ENCODE measurements around the gene DIO3. TPM values are rescaled to one million over a fixed set of nuclear protein-coding genes. Genes with fewer than 3 reads are reported as not detected.
A peak's percentile ranks its signal among the peaks of the same experiment; 100 is the strongest.

DIO3 gene
- total RNA-seq, 3 donors from 2014 or later = 1.8 to 2.5 (median 1.9) TPM

GRCh38 chr14:101518611-101519473 is 42.5 kb upstream of the DIO3 start:
- ATAC-seq = peak; percentile 83
- no peak for TF ChIP-seq CTCF (IDR thresholded peaks at IDR 0.05)

GRCh38 chr14:101520621-101521472 is 40.4 kb upstream of the DIO3 start:
- DNase-seq = no peak
- ATAC-seq = no peak

More at GRCh38 chr14:101518611-101519473, 42.5 kb upstream of the DIO3 start:
- H3K4me3 ChIP-seq = no peak overlapping the region
- no peaks in the 10 kb centered on the region for H3K36me3 ChIP-seq (ENCODE audit: low read depth)
- H3K9me3 ChIP-seq = no peaks in the 10 kb centered on the region
- intact Hi-C loops (cut with DNase I, micrococcal nuclease) = no loop called here
- no peaks in the 10 kb centered on the region for H3K4me1 ChIP-seq (ENCODE audit: low read depth)
- DNase-seq = peak; percentile 56 to 71 (median 66)

GRCh38 chr14:101521473-101521915 is 39.8 kb upstream of the DIO3 start:
- H3K4me1 ChIP-seq (ENCODE audit: low read depth) = no peaks in the 10 kb centered on the region
- TF ChIP-seq CTCF (IDR thresholded peaks at IDR 0.05) = no peak
- DNase-seq = no peak
- no peak for ATAC-seq
- no peaks in the 10 kb centered on the region for H3K9me3 ChIP-seq
- no peaks in the 10 kb centered on the region for H3K36me3 ChIP-seq (ENCODE audit: low read depth)
- no peak overlapping the region for H3K4me3 ChIP-seq
- intact Hi-C loops (cut with DNase I, micrococcal nuclease) = no loop called here

More at GRCh38 chr14:101520621-101521472, 40.4 kb upstream of the DIO3 start:
- no peaks in the 10 kb centered on the region for H3K36me3 ChIP-seq (ENCODE audit: low read depth)
- intact Hi-C loops (cut with DNase I, micrococcal nuclease) = no loop called here
- no peaks in the 10 kb centered on the region for H3K4me1 ChIP-seq (ENCODE audit: low read depth)
- no peak for TF ChIP-seq CTCF (IDR thresholded peaks at IDR 0.05)
- no peak overlapping the region for H3K4me3 ChIP-seq
- H3K9me3 ChIP-seq = no peaks in the 10 kb centered on the region

- no peak overlapping the region for H3K4me3 ChIP-seq
- H3K4me1 ChIP-seq (ENCODE audit: low read depth) = no peaks in the 10 kb centered on the region
- ATAC-seq = no peak
- H3K36me3 ChIP-seq (ENCODE audit: low read depth) = no peaks in the 10 kb centered on the region
- no peaks in the 10 kb centered on the region for H3K9me3 ChIP-seq
- intact Hi-C loops (cut with DNase I, micrococcal nuclease) = no loop called here
- TF ChIP-seq CTCF (IDR thresholded peaks at IDR 0.05) = no peak
- no peak for DNase-seq
Observed at GRCh38 chr14:101521978-101522377, 39.3 kb upstream of the DIO3 start.

GRCh38 chr14:101525640-101526527 is 35.4 kb upstream of the DIO3 start:
- ATAC-seq (no peak), DNase-seq (no peak)
- Histone ChIP-seq H3K9me3 (no peaks in the 10 kb centered on the region), H3K4me3 (no peak overlapping the region), H3K36me3 (ENCODE audit: low read depth) (no peaks in the 10 kb centered on the region), H3K4me1 (ENCODE audit: low read depth) (no peaks in the 10 kb centered on the region)
- no peak for TF ChIP-seq CTCF (IDR thresholded peaks at IDR 0.05)
- intact Hi-C loops (cut with DNase I, micrococcal nuclease) = no loop called here

All from mucosa of descending colon (tissue), 3 donors.